ENCODE results near the gene C3.

Gene C3

DNA sequence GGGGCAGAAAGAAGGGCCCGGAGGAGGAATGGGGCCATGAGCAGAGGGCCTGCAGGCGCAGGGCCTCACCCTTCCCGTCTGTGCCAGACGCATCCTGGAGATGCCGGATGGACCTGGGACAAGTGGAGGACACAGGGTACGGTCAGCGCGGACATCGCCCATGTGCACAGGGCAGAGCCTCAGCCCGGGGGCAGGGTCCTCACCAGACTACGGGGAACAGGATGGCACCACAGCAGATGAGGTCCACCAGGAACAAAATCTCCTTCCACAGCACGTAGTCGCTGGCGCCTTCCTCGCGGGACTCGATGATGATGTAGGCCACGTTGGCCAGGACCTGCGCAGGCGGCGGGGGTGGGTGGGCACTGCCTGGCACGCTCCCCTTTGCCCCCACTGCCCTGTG lies 11.4 kb upstream of the C3 start:
- no peak overlapping the region for H3K27ac ChIP-seq (ENCODE audit: insufficient read depth, low read length, poor library complexity, severe bottlenecking)
- DNase-seq, result no peak
- H3K4me1 ChIP-seq (ENCODE audit: control insufficient read depth, insufficient read depth, low read length, poor library complexity, severe bottlenecking), result peaks cover 8% of the 10 kb centered on the region
- H3K27me3 ChIP-seq (replicated peaks; ENCODE audit: control insufficient read depth, insufficient read depth, low read length, poor library complexity, severe bottlenecking), result no peaks in the 10 kb centered on the region
- no peak overlapping the region for H3K4me3 ChIP-seq (ENCODE audit: insufficient read depth, low read depth, low read length, poor library complexity, severe bottlenecking)
- no peaks in the 10 kb centered on the region for H3K9me3 ChIP-seq (ENCODE audit: control insufficient read depth, low read length)
- H3K36me3 ChIP-seq (ENCODE audit: control insufficient read depth, insufficient read depth, low read length), result peaks cover 15% of the 10 kb centered on the region

GRCh38 chr19:6730941-6731670 lies 10.7 kb upstream of the C3 start:
- peaks cover 15% of the 10 kb centered on the region for H3K36me3 ChIP-seq (ENCODE audit: control insufficient read depth, insufficient read depth, low read length)

GRCh38 chr19:6730153-6730804 lies 9.8 kb upstream of the C3 start:
- H3K27ac ChIP-seq (ENCODE audit: insufficient read depth, low read length, poor library complexity, severe bottlenecking), result no peak overlapping the region
- H3K36me3 ChIP-seq (ENCODE audit: control insufficient read depth, insufficient read depth, low read length), result peaks cover 15% of the 10 kb centered on the region
- no peaks in the 10 kb centered on the region for H3K27me3 ChIP-seq (replicated peaks; ENCODE audit: control insufficient read depth, insufficient read depth, low read length, poor library complexity, severe bottlenecking)
- no peaks in the 10 kb centered on the region for H3K9me3 ChIP-seq (ENCODE audit: control insufficient read depth, low read length)
- no peak overlapping the region for H3K4me3 ChIP-seq (ENCODE audit: insufficient read depth, low read depth, low read length, poor library complexity, severe bottlenecking)
- peak in 1 of 3 donors; percentile 14 for DNase-seq
- H3K4me1 ChIP-seq (ENCODE audit: control insufficient read depth, insufficient read depth, low read length, poor library complexity, severe bottlenecking), result no peaks in the 10 kb centered on the region

More at GRCh38 chr19:6730941-6731670, 10.7 kb upstream of the C3 start:
- Histone ChIP-seq H3K9me3 (ENCODE audit: control insufficient read depth, low read length) (no peaks in the 10 kb centered on the region), H3K27ac (ENCODE audit: insufficient read depth, low read length, poor library complexity, severe bottlenecking) (no peak overlapping the region), H3K4me1 (ENCODE audit: control insufficient read depth, insufficient read depth, low read length, poor library complexity, severe bottlenecking) (peaks cover 1% of the 10 kb centered on the region), H3K4me3 (ENCODE audit: insufficient read depth, low read depth, low read length, poor library complexity, severe bottlenecking) (no peak overlapping the region), H3K27me3 (replicated peaks; ENCODE audit: control insufficient read depth, insufficient read depth, low read length, poor library complexity, severe bottlenecking) (no peaks in the 10 kb centered on the region)
- DNase-seq, result no peak

DNA sequence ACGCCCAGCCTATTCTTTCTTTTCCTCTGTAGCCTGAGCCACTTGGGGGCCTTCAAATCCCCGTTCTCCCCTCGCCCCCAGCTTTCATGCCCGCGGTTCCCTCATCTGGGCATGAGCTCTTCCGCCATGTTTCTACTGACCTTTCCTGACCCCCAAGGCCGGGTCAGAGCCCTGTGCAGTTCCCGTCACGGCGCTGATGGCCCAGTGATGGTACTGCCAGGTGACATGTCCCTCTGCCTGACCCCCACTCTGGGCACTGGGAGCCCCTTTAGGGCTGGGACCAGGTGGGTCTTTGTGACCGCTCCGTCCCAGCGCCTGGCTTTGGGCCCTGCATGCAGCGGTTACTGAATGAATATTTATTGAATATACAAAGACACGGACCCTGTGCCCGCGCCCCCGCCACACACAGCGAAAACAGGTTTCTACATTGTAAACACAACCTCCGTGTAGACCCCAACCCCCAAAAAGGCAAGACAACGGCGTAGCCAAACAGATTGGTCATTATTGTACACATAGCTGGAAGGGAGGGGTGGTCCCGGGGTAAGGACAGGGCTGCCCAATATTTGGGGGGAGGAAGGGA lies 9.2 kb upstream of the C3 start:
- Histone ChIP-seq H3K9me3 (ENCODE audit: control insufficient read depth, low read length) (no peaks in the 10 kb centered on the region), H3K4me3 (ENCODE audit: insufficient read depth, low read depth, low read length, poor library complexity, severe bottlenecking) (no peak overlapping the region), H3K36me3 (ENCODE audit: control insufficient read depth, insufficient read depth, low read length) (peaks cover 15% of the 10 kb centered on the region), H3K27me3 (replicated peaks; ENCODE audit: control insufficient read depth, insufficient read depth, low read length, poor library complexity, severe bottlenecking) (no peaks in the 10 kb centered on the region), H3K4me1 (ENCODE audit: control insufficient read depth, insufficient read depth, low read length, poor library complexity, severe bottlenecking) (no peaks in the 10 kb centered on the region), H3K27ac (ENCODE audit: insufficient read depth, low read length, poor library complexity, severe bottlenecking) (no peak overlapping the region)
- no peak for DNase-seq

- Histone ChIP-seq H3K4me3 (ENCODE audit: insufficient read depth, low read depth, low read length, poor library complexity, severe bottlenecking) (no peak overlapping the region), H3K27ac (ENCODE audit: insufficient read depth, low read length, poor library complexity, severe bottlenecking) (no peak overlapping the region), H3K4me1 (ENCODE audit: control insufficient read depth, insufficient read depth, low read length, poor library complexity, severe bottlenecking) (no peaks in the 10 kb centered on the region), H3K9me3 (ENCODE audit: control insufficient read depth, low read length) (no peaks in the 10 kb centered on the region), H3K27me3 (replicated peaks; ENCODE audit: control insufficient read depth, insufficient read depth, low read length, poor library complexity, severe bottlenecking) (no peaks in the 10 kb centered on the region), H3K36me3 (ENCODE audit: control insufficient read depth, insufficient read depth, low read length) (peaks cover 15% of the 10 kb centered on the region)
- DNase-seq, result no peak
Observed at GRCh38 chr19:6728346-6728745, 7.9 kb upstream of the C3 start.

GRCh38 chr19:6725513-6726231 lies 5.2 kb upstream of the C3 start:
- Histone ChIP-seq H3K27ac (ENCODE audit: insufficient read depth, low read length, poor library complexity, severe bottlenecking) (no peak overlapping the region), H3K4me1 (ENCODE audit: control insufficient read depth, insufficient read depth, low read length, poor library complexity, severe bottlenecking) (no peaks in the 10 kb centered on the region)
- no peak for DNase-seq

GRCh38 chr19:6724631-6725492 lies 4.4 kb upstream of the C3 start:
- Histone ChIP-seq H3K4me3 (ENCODE audit: insufficient read depth, low read depth, low read length, poor library complexity, severe bottlenecking) (no peak overlapping the region), H3K27ac (ENCODE audit: insufficient read depth, low read length, poor library complexity, severe bottlenecking) (no peak overlapping the region), H3K4me1 (ENCODE audit: control insufficient read depth, insufficient read depth, low read length, poor library complexity, severe bottlenecking) (no peaks in the 10 kb centered on the region), H3K9me3 (ENCODE audit: control insufficient read depth, low read length) (no peaks in the 10 kb centered on the region), H3K27me3 (replicated peaks; ENCODE audit: control insufficient read depth, insufficient read depth, low read length, poor library complexity, severe bottlenecking) (no peaks in the 10 kb centered on the region), H3K36me3 (ENCODE audit: control insufficient read depth, insufficient read depth, low read length) (peaks cover 4% of the 10 kb centered on the region)
- DNase-seq, result no peak

More at GRCh38 chr19:6725513-6726231, 5.2 kb upstream of the C3 start:
- peaks cover 8% of the 10 kb centered on the region for H3K36me3 ChIP-seq (ENCODE audit: control insufficient read depth, insufficient read depth, low read length)
- H3K27me3 ChIP-seq (replicated peaks; ENCODE audit: control insufficient read depth, insufficient read depth, low read length, poor library complexity, severe bottlenecking), result no peaks in the 10 kb centered on the region
- no peaks in the 10 kb centered on the region for H3K9me3 ChIP-seq (ENCODE audit: control insufficient read depth, low read length)
- no peak overlapping the region for H3K4me3 ChIP-seq (ENCODE audit: insufficient read depth, low read depth, low read length, poor library complexity, severe bottlenecking)

DNA sequence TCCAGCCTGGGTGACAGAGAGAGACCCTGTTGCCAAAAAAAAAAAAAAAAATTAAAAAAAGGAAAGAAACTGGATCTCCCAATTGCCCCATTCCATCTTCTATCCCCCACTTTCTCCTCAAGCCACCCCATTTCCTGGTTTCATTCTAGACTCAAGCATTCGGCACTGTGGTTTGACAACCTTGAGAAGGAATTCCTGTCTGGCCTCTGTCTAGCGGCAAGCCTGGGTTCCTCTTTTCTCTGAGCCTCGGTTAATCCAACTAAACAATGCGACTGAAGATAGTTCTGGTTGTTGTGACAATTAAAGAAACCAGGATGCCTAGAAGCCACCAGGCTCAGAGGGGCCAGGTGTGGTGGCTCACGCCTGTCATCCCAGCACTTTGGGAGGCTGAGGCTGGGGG lies 3.3 kb upstream of the C3 start:
- Histone ChIP-seq H3K27ac (ENCODE audit: insufficient read depth, low read length, poor library complexity, severe bottlenecking) (no peak overlapping the region), H3K27me3 (replicated peaks; ENCODE audit: control insufficient read depth, insufficient read depth, low read length, poor library complexity, severe bottlenecking) (no peaks in the 10 kb centered on the region)
- DNase-seq, result no peak

DNA sequence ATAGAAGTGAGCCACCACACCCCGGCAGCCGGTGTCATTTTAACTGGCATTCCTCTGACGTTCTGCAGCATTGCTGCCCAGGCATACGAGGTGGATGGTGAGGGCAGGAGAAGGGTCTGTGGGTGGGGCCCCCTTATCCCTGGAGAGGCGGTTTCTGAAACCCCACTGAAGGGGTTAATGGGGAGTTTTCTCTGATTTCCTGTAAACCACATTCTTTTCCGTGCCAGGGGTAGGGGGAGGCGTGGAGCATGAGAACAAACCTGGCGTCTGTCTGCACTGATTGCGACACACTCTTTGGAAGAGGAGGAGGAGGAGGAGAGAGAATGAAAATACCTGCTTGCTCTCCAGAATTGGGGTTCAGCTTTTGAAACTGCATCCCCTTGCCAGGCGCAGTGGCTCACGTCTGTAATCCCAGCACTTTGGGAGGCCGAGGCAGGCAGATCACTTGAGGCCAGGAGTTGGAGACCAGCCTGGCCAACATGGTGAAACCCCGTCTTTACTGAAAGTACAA lies 2.7 kb upstream of the C3 start:
- no peak overlapping the region for H3K27ac ChIP-seq (ENCODE audit: insufficient read depth, low read length, poor library complexity, severe bottlenecking)
- no peaks in the 10 kb centered on the region for H3K36me3 ChIP-seq (ENCODE audit: control insufficient read depth, insufficient read depth, low read length)
- no peak overlapping the region for H3K4me3 ChIP-seq (ENCODE audit: insufficient read depth, low read depth, low read length, poor library complexity, severe bottlenecking)
- no peaks in the 10 kb centered on the region for H3K9me3 ChIP-seq (ENCODE audit: control insufficient read depth, low read length)
- H3K4me1 ChIP-seq (ENCODE audit: control insufficient read depth, insufficient read depth, low read length, poor library complexity, severe bottlenecking), result no peaks in the 10 kb centered on the region
- H3K27me3 ChIP-seq (replicated peaks; ENCODE audit: control insufficient read depth, insufficient read depth, low read length, poor library complexity, severe bottlenecking), result no peaks in the 10 kb centered on the region
- DNase-seq, result no peak

More for the DNA sequence above, 3.3 kb upstream of the C3 start:
- Histone ChIP-seq H3K36me3 (ENCODE audit: control insufficient read depth, insufficient read depth, low read length) (no peaks in the 10 kb centered on the region), H3K4me1 (ENCODE audit: control insufficient read depth, insufficient read depth, low read length, poor library complexity, severe bottlenecking) (no peaks in the 10 kb centered on the region), H3K4me3 (ENCODE audit: insufficient read depth, low read depth, low read length, poor library complexity, severe bottlenecking) (no peak overlapping the region), H3K9me3 (ENCODE audit: control insufficient read depth, low read length) (no peaks in the 10 kb centered on the region)

Measured in effector memory CD4-positive, alpha-beta T cell (primary cell).